AG10803 (cell line): ENCODE results near the gene SETBP1.

Experiments used
- DNase-seq: peaks from one replicate; pipeline ENCODE4 v3.0.0; 2010; ENCODE audit warnings: low read depth
- H3K4me3 ChIP-seq: 2 replicates; pipeline ENCODE4 v1.5.1; 2011; ENCODE audit warnings: mild to moderate bottlenecking, low read length, control low read depth
- TF ChIP-seq, protein P1 (sequence below): conservative IDR thresholded peaks from 2 replicates; pipeline ENCODE4 v1.5.1; 2011; ENCODE audit warnings: mild to moderate bottlenecking, low read length, control low read depth, inconsistent platforms

SETBP1 gene

GRCh38 chr18:44957025-44957424 is 276.3 kb downstream of the SETBP1 start:
- TF ChIP-seq, protein P1, sequence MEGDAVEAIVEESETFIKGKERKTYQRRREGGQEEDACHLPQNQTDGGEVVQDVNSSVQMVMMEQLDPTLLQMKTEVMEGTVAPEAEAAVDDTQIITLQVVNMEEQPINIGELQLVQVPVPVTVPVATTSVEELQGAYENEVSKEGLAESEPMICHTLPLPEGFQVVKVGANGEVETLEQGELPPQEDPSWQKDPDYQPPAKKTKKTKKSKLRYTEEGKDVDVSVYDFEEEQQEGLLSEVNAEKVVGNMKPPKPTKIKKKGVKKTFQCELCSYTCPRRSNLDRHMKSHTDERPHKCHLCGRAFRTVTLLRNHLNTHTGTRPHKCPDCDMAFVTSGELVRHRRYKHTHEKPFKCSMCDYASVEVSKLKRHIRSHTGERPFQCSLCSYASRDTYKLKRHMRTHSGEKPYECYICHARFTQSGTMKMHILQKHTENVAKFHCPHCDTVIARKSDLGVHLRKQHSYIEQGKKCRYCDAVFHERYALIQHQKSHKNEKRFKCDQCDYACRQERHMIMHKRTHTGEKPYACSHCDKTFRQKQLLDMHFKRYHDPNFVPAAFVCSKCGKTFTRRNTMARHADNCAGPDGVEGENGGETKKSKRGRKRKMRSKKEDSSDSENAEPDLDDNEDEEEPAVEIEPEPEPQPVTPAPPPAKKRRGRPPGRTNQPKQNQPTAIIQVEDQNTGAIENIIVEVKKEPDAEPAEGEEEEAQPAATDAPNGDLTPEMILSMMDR, result no peak
- no peak for DNase-seq
- H3K4me3 ChIP-seq, result no peak overlapping the region

GRCh38 chr18:44957461-44957860 is 276.8 kb downstream of the SETBP1 start:
- DNase-seq, result no peak
- TF ChIP-seq, protein P1, result no peak
- no peak overlapping the region for H3K4me3 ChIP-seq

- no peak overlapping the region for H3K4me3 ChIP-seq
- DNase-seq, result no peak
- TF ChIP-seq, protein P1, result no peak
Measured at GRCh38 chr18:44958040-44958439, 277.4 kb downstream of the SETBP1 start.

DNA sequence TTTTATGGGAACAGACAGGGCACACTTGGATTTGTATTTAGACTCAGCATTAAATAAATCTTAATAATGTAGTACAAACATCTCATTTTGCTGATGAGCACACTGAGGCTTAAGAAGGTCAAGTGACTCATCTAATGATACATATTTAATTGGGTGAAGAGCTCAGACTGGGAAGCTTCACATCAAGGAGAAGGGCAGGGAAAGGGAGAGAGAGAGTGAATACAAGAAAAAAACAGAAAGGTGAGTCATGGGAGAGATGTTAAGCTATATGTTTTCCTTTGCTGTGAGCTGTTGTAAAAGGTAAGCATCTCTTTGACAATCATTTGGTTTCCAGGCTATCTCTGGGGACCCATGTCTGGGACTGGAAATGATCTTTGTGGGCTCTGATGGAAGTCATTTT is 277.8 kb downstream of the SETBP1 start:
- no peak overlapping the region for H3K4me3 ChIP-seq
- TF ChIP-seq, protein P1, result no peak
- no peak for DNase-seq

- no peak for DNase-seq
- TF ChIP-seq, protein P1, result no peak
- H3K4me3 ChIP-seq, result no peak overlapping the region
Measured at GRCh38 chr18:44959013-44959412, 278.3 kb downstream of the SETBP1 start.

GRCh38 chr18:44960580-44960979 is 279.9 kb downstream of the SETBP1 start:
- no peak for DNase-seq
- TF ChIP-seq, protein P1, result no peak
- H3K4me3 ChIP-seq, result no peak overlapping the region

- no peak overlapping the region for H3K4me3 ChIP-seq
- TF ChIP-seq, protein P1, result no peak
- DNase-seq, result no peak
Measured at GRCh38 chr18:44961288-44961995, 280.8 kb downstream of the SETBP1 start.
